ENCODE results near the gene CNOT3. TPM values are rescaled to one million over a fixed set of nuclear protein-coding genes. Genes with fewer than 3 reads are reported as not detected.

The CNOT3 gene
- total and polyA plus RNA-seq, 2 of the 13 experiments (the other 11 are each of a cell fraction or from before 2014, with no cell fraction given): 4.3 to 5.8 TPM

- no peak for TF ChIP-seq ZNF546 (CRISPR knock-in tag; conservative IDR thresholded peaks at IDR 0.05)
- TF ChIP-seq ZNF660 (CRISPR knock-in tag; IDR thresholded peaks at IDR 0.05; ENCODE audit: borderline replicate concordance, low read depth): no peak
- no peak for TF ChIP-seq DNMT3B (CRISPR knock-in tag; conservative IDR thresholded peaks at IDR 0.05)
- TF ChIP-seq ZNF616 (CRISPR knock-in tag; IDR thresholded peaks at IDR 0.05; ENCODE audit: low read depth): 0 out of 2 replicates have a peak, but pooled peaks have one; percentile 73
- peak; percentile 41; the same call in 1 of the 2 replicates for TF ChIP-seq CBFB (CRISPR knock-in tag; IDR thresholded peaks at IDR 0.05)
- no peak; the same call in none of the 2 replicates for TF ChIP-seq KAT8 (CRISPR knock-in tag; IDR thresholded peaks at IDR 0.05)
- no peak for TF ChIP-seq TOE1 (CRISPR knock-in tag; IDR thresholded peaks at IDR 0.05)
- TF ChIP-seq POLR2G (IDR thresholded peaks at IDR 0.05; ENCODE audit: low read depth, low read length): peak; percentile 75
- no peak for TF ChIP-seq PBX3 (CRISPR knock-in tag; IDR thresholded peaks at IDR 0.05; ENCODE audit: borderline replicate concordance)
- TF ChIP-seq ZNF333 (CRISPR knock-in tag; IDR thresholded peaks at IDR 0.05; ENCODE audit: borderline replicate concordance): no peak
- TF ChIP-seq MIXL1 (CRISPR knock-in tag; IDR thresholded peaks at IDR 0.05): no peak
- no peak for TF ChIP-seq PREB (CRISPR knock-in tag; IDR thresholded peaks at IDR 0.05)
- no peak for TF ChIP-seq BATF2 (CRISPR knock-in tag; IDR thresholded peaks at IDR 0.05)
- no peak for TF ChIP-seq CHD4 (IDR thresholded peaks at IDR 0.05; ENCODE audit: borderline replicate concordance, low read length)
- no peak for TF ChIP-seq GMEB2 (CRISPR knock-in tag; IDR thresholded peaks at IDR 0.05; ENCODE audit: low read depth)
- peak; percentile 22; the same call in 1 of the 2 replicates for TF ChIP-seq FOXC1 (CRISPR knock-in tag; IDR thresholded peaks at IDR 0.05; ENCODE audit: borderline replicate concordance)
- peak; percentile 63 for TF ChIP-seq ZGPAT (CRISPR knock-in tag; IDR thresholded peaks at IDR 0.05)
- TF ChIP-seq SCMH1 (CRISPR knock-in tag; IDR thresholded peaks at IDR 0.05; ENCODE audit: borderline replicate concordance): no peak
- no peak for TF ChIP-seq ZNF296 (CRISPR knock-in tag; conservative IDR thresholded peaks at IDR 0.05)
- no peak for TF ChIP-seq ZNF615 (CRISPR knock-in tag; IDR thresholded peaks at IDR 0.05; ENCODE audit: borderline replicate concordance)
- TF ChIP-seq FOXA3 (CRISPR knock-in tag; IDR thresholded peaks at IDR 0.05): peak; percentile 78
These were observed 52.4 kb downstream of the CNOT3 start (continued) for GRCh38 chr19:54189735-54190502.

All from HepG2 (cell line).